Activated T-cell treated with anti-CD3 and anti-CD28 coated beads, Interleukin-2, amount 50 U/mL, for 4 hours (primary cell): ENCODE results near the gene UGCG. TPM values are rescaled to one million over a fixed set of nuclear protein-coding genes. Genes with fewer than 3 reads are reported as not detected.

ENCODE experiments used
- ATAC-seq, 2 donors: fragments of 200-7000 bp; cut with Tn5 transposase; one replicate each; pipeline ENCODE4 v1.10.0; 2021
- DNase-seq: peaks from one replicate; pipeline ENCODE4 v3.0.0-alpha.2; 2020
- H3K27me3 Mint-ChIP-seq: one replicate; pipeline ENCODE4 v1.8.0; 2021; ENCODE audit warnings: low read depth, mixed read lengths
- H3K36me3 Mint-ChIP-seq: one replicate; pipeline ENCODE4 v1.8.0; 2022; ENCODE audit warnings: mixed read lengths; ENCODE audit not compliant: insufficient read depth
- H3K4me1 Mint-ChIP-seq: one replicate; pipeline ENCODE4 v1.8.0; 2021; ENCODE audit warnings: low read depth, mixed read lengths
- H3K4me3 Mint-ChIP-seq: one replicate; pipeline ENCODE4 v1.8.0; 2021; ENCODE audit warnings: mild to moderate bottlenecking, moderate library complexity, mixed read lengths
- H3K9me3 Mint-ChIP-seq: one replicate; pipeline ENCODE4 v1.8.0; 2021; ENCODE audit warnings: mixed read lengths
- total RNA-seq, 3 donors: library from RNA; stranded (reverse); gene quantifications; one replicate each; pipeline ENCODE4 v1.2.1, GENCODE V29; 2021

UGCG gene
- total RNA-seq, 3 donors from 2014 or later, result 34.1 to 43.3 (median 40.9) TPM

- DNase-seq (no peak), ATAC-seq (no peak)
- no peaks in the 10 kb centered on the region for H3K9me3 Mint-ChIP-seq
- no peaks in the 10 kb centered on the region for H3K36me3 Mint-ChIP-seq
- no peaks in the 10 kb centered on the region for H3K27me3 Mint-ChIP-seq
- H3K4me3 Mint-ChIP-seq, result no peak overlapping the region
- H3K4me1 Mint-ChIP-seq, result peaks cover 20% of the 10 kb centered on the region
These were observed 83.8 kb downstream of the UGCG start for GRCh38 chr9:111980398-111980797.

GRCh38 chr9:111983484-111983908 is 86.9 kb downstream of the UGCG start:
- no peak overlapping the region for H3K4me3 Mint-ChIP-seq
- no peaks in the 10 kb centered on the region for H3K27me3 Mint-ChIP-seq
- H3K9me3 Mint-ChIP-seq, result no peaks in the 10 kb centered on the region
- ATAC-seq (peak; percentile 15 to 29), DNase-seq (no peak)
- peaks cover 29% of the 10 kb centered on the region for H3K4me1 Mint-ChIP-seq
- no peaks in the 10 kb centered on the region for H3K36me3 Mint-ChIP-seq

- H3K4me3 Mint-ChIP-seq, result no peak overlapping the region
- peaks cover 29% of the 10 kb centered on the region for H3K4me1 Mint-ChIP-seq
- H3K27me3 Mint-ChIP-seq, result no peaks in the 10 kb centered on the region
These were observed 87.6 kb downstream of the UGCG start for GRCh38 chr9:111984086-111984802.

More at GRCh38 chr9:111984086-111984802, 87.6 kb downstream of the UGCG start:
- no peak for ATAC-seq
- H3K36me3 Mint-ChIP-seq, result no peaks in the 10 kb centered on the region
- H3K9me3 Mint-ChIP-seq, result no peaks in the 10 kb centered on the region
- no peak for DNase-seq

Other genes with a start within 250 kb of the UGCG start
- 10 to 100 TPM; 18.8 to 20.4 (median 20.2) TPM for gene GNG10, start 235.2 kb upstream of the UGCG start, total RNA-seq
- not detected for gene SHOC1, start 101.9 kb upstream of the UGCG start, total RNA-seq